GM15510 (cell line): ENCODE data around the gene TEKT2.

Experiments
- POLR2A ChIP-seq: IDR thresholded peaks from 3 replicates; pipeline ENCODE4 v1.6.1; 2011; ENCODE audit warnings: borderline replicate concordance; ENCODE audit not compliant: insufficient read length; ENCODE audit errors: extremely low read depth

TEKT2 gene

GRCh38 chr1:36126005-36126716 is 42.3 kb downstream of the TEKT2 start:
- no peak for TF ChIP-seq POLR2A

- TF ChIP-seq POLR2A: no peak
Measured at GRCh38 chr1:36126797-36127500, 43.1 kb downstream of the TEKT2 start.

GRCh38 chr1:36128126-36128904 is 44.4 kb downstream of the TEKT2 start:
- TF ChIP-seq POLR2A: no peak

- no peak for TF ChIP-seq POLR2A
Measured at GRCh38 chr1:36128905-36129206, 45.0 kb downstream of the TEKT2 start.

GRCh38 chr1:36132029-36132428 is 48.1 kb downstream of the TEKT2 start:
- TF ChIP-seq POLR2A: no peak

- TF ChIP-seq POLR2A: no peak
Measured at GRCh38 chr1:36133484-36133883, 49.6 kb downstream of the TEKT2 start.

GRCh38 chr1:36134031-36134430 is 50.1 kb downstream of the TEKT2 start:
- no peak for TF ChIP-seq POLR2A

- TF ChIP-seq POLR2A: no peak
Measured at GRCh38 chr1:36134505-36135329, 50.8 kb downstream of the TEKT2 start.

- TF ChIP-seq POLR2A: no peak
Measured at GRCh38 chr1:36135330-36135667, 51.4 kb downstream of the TEKT2 start.

- no peak for TF ChIP-seq POLR2A
Measured at GRCh38 chr1:36135796-36136195, 51.9 kb downstream of the TEKT2 start.

- no peak for TF ChIP-seq POLR2A
Measured at GRCh38 chr1:36136535-36136934, 52.6 kb downstream of the TEKT2 start.

- TF ChIP-seq POLR2A: no peak
Measured at GRCh38 chr1:36137226-36137625, 53.3 kb downstream of the TEKT2 start.

- TF ChIP-seq POLR2A: no peak
Measured at GRCh38 chr1:36137776-36138175, 53.9 kb downstream of the TEKT2 start.
